Measurements from ENCODE around the gene GMCL1.

The GMCL1 gene

DNA sequence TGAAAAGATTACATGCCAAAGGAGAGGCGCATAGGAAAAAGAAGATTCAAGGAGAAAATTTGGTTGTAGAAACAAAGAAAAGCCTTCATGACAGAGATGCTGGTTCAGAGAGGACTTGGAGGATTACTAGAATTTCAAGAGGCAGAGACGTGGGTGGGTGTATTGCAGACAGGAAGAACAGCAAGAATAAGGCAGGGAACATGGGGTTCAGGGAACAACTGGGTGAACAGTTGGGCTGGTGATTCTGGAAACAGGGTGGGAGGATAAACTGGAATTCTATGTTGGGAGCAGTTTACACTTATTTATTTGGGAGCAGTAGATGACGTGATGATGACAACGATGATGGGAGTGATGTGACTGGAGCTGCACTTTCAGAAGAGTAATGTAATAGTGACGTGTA lies 18.4 kb upstream of the GMCL1 start:
- Histone ChIP-seq H3K4me2 (ENCODE audit: low read depth, low read length) (no peak overlapping the region), H3K9me3 (replicated peaks; ENCODE audit: insufficient read depth, low read length) (no peaks in the 10 kb centered on the region), H3K27ac (ENCODE audit: low read length) (no peak overlapping the region), H3K9me2 (replicated peaks; ENCODE audit: insufficient read depth, low read length) (no peaks in the 10 kb centered on the region), H3K4me3 (ENCODE audit: low read length) (no peak overlapping the region), H4K20me1 (ENCODE audit: insufficient read depth, low read length) (no peaks in the 10 kb centered on the region), H2AFZ (ENCODE audit: low read length) (no peak overlapping the region), H3K36me3 (replicated peaks; ENCODE audit: insufficient read depth, low read length) (no peaks in the 10 kb centered on the region), H3K9ac (ENCODE audit: low read length) (no peak overlapping the region), H3K79me2 (ENCODE audit: low read length) (no peaks in the 10 kb centered on the region), H3F3A (ENCODE audit: insufficient read depth, low read length) (no peaks in the 10 kb centered on the region), H3K4me1 (ENCODE audit: low read length) (no peaks in the 10 kb centered on the region), H3K27me3 (replicated peaks; ENCODE audit: insufficient read depth, low read length) (no peaks in the 10 kb centered on the region)
- DNase-seq, result no peak
- TF ChIP-seq EZH2phosphoT487 (IDR thresholded peaks at IDR 0.05; ENCODE audit: low read length) (no peak), EZH2 (optimal IDR thresholded peaks at IDR 0.05; ENCODE audit: low read depth, low read length) (no peak)
- TF ChIP-seq, protein P1, sequence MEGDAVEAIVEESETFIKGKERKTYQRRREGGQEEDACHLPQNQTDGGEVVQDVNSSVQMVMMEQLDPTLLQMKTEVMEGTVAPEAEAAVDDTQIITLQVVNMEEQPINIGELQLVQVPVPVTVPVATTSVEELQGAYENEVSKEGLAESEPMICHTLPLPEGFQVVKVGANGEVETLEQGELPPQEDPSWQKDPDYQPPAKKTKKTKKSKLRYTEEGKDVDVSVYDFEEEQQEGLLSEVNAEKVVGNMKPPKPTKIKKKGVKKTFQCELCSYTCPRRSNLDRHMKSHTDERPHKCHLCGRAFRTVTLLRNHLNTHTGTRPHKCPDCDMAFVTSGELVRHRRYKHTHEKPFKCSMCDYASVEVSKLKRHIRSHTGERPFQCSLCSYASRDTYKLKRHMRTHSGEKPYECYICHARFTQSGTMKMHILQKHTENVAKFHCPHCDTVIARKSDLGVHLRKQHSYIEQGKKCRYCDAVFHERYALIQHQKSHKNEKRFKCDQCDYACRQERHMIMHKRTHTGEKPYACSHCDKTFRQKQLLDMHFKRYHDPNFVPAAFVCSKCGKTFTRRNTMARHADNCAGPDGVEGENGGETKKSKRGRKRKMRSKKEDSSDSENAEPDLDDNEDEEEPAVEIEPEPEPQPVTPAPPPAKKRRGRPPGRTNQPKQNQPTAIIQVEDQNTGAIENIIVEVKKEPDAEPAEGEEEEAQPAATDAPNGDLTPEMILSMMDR (IDR thresholded peaks at IDR 0.05; ENCODE audit: low read length), result no peak

DNA sequence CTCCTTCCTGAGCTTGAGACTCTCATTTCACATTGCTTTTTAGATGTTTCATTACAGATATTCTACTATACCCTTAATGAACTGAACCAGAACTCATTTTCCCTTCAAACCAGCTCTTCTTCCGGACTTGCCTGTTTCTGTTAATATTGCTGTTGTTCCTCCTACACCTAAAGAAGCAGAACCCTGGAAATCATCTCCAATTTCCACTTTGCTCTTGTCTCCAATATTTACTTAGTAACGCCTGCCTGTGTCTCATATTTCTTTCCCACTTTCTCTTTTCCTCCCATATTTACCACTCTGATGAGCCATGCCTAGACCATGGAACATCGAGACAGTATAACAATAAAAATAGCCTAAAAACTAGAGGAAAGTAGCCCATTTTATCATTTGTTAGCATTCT lies 17.9 kb upstream of the GMCL1 start:
- H2AFZ ChIP-seq (ENCODE audit: low read length), result no peak overlapping the region
- TF ChIP-seq EZH2 (optimal IDR thresholded peaks at IDR 0.05; ENCODE audit: low read depth, low read length) (no peak), EZH2phosphoT487 (IDR thresholded peaks at IDR 0.05; ENCODE audit: low read length) (no peak)
- TF ChIP-seq, protein P1 (IDR thresholded peaks at IDR 0.05; ENCODE audit: low read length), result no peak
- H3K9me2 ChIP-seq (replicated peaks; ENCODE audit: insufficient read depth, low read length), result no peaks in the 10 kb centered on the region
- no peaks in the 10 kb centered on the region for H3K79me2 ChIP-seq (ENCODE audit: low read length)
- H3K4me3 ChIP-seq (ENCODE audit: low read length), result no peak overlapping the region
- H3K27me3 ChIP-seq (replicated peaks; ENCODE audit: insufficient read depth, low read length), result no peaks in the 10 kb centered on the region
- no peaks in the 10 kb centered on the region for H4K20me1 ChIP-seq (ENCODE audit: insufficient read depth, low read length)
- H3K36me3 ChIP-seq (replicated peaks; ENCODE audit: insufficient read depth, low read length), result no peaks in the 10 kb centered on the region
- H3K9ac ChIP-seq (ENCODE audit: low read length), result no peak overlapping the region
- H3F3A ChIP-seq (ENCODE audit: insufficient read depth, low read length), result no peaks in the 10 kb centered on the region
- DNase-seq, result no peak
- H3K27ac ChIP-seq (ENCODE audit: low read length), result no peak overlapping the region
- H3K9me3 ChIP-seq (replicated peaks; ENCODE audit: insufficient read depth, low read length), result no peaks in the 10 kb centered on the region
- no peak overlapping the region for H3K4me2 ChIP-seq (ENCODE audit: low read depth, low read length)
- no peaks in the 10 kb centered on the region for H3K4me1 ChIP-seq (ENCODE audit: low read length)

DNA sequence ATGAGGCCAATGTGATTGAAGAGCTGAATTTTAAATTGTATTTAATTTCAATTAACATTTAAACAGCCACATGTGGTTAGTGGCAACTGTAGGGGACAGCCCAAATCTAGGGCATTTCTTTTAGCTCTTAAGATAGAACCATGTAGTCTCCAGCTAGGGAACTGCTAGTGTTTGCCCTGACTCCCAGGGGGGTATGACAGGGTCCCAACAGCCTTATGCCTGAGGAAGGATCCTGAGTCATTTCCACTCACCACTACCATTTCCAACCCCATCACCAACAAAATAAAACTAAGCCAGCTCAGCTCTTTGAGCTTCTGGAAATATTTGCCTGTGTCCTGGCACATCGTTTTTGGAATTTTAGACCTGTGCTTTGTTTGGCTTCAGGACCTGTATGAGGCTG lies 13.7 kb upstream of the GMCL1 start:
- no peak overlapping the region for H3K27ac ChIP-seq (ENCODE audit: low read length)
- no peaks in the 10 kb centered on the region for H3F3A ChIP-seq (ENCODE audit: insufficient read depth, low read length)
- TF ChIP-seq EZH2 (optimal IDR thresholded peaks at IDR 0.05; ENCODE audit: low read depth, low read length) (no peak), EZH2phosphoT487 (IDR thresholded peaks at IDR 0.05; ENCODE audit: low read length) (no peak)
- TF ChIP-seq, protein P1 (IDR thresholded peaks at IDR 0.05; ENCODE audit: low read length), result no peak
- H3K9me3 ChIP-seq (replicated peaks; ENCODE audit: insufficient read depth, low read length), result no peaks in the 10 kb centered on the region
- no peaks in the 10 kb centered on the region for H3K36me3 ChIP-seq (replicated peaks; ENCODE audit: insufficient read depth, low read length)
- no peaks in the 10 kb centered on the region for H3K4me1 ChIP-seq (ENCODE audit: low read length)
- no peak overlapping the region for H3K4me3 ChIP-seq (ENCODE audit: low read length)
- no peak overlapping the region for H3K4me2 ChIP-seq (ENCODE audit: low read depth, low read length)
- H4K20me1 ChIP-seq (ENCODE audit: insufficient read depth, low read length), result no peaks in the 10 kb centered on the region
- no peaks in the 10 kb centered on the region for H3K79me2 ChIP-seq (ENCODE audit: low read length)
- H3K9ac ChIP-seq (ENCODE audit: low read length), result no peak overlapping the region
- no peaks in the 10 kb centered on the region for H3K27me3 ChIP-seq (replicated peaks; ENCODE audit: insufficient read depth, low read length)
- no peak for DNase-seq
- no peaks in the 10 kb centered on the region for H3K9me2 ChIP-seq (replicated peaks; ENCODE audit: insufficient read depth, low read length)
- no peak overlapping the region for H2AFZ ChIP-seq (ENCODE audit: low read length)

Measured in MM.1S (cell line).